H1 (cell line): ENCODE measurements around the gene E2F3. TPM values are rescaled to one million over a fixed set of nuclear protein-coding genes. Genes with fewer than 3 reads are reported as not detected.

Experiments
- CTCF ChIA-PET: fragments of 300-600 bp; sonication (Branson Sonifier 250); formaldehyde crosslinking; loops from one replicate; lab custom pipeline; 2021; ENCODE audit not compliant: partially characterized antibody; lab: Charles Lee
- POLR2A ChIA-PET: fragments of 300-600 bp; sonication (Branson Sonifier 250); formaldehyde crosslinking; loops from one replicate; lab custom pipeline; 2021; ENCODE audit warnings: inconsistent platforms; ENCODE audit not compliant: partially characterized antibody; lab: Charles Lee
- DNase-seq, 2 experiments: peaks; one replicate each; pipeline versions ENCODE4 v3.0.0 to v3.0.0-alpha.2; 2010 to 2022; ENCODE audit warnings: low spot score in 2 of 2, low read depth in 1 of 2, mixed read lengths in 1 of 2
- FAIRE-seq: peaks from 2 replicates; lab custom pipeline; 2011; peaks lifted over from hg19 to GRCh38; lab: Jason Lieb, UNC
- H2AFZ ChIP-seq: 2 replicates; pipeline ENCODE4 v1.8.1; 2012; ENCODE audit warnings: low read length, inconsistent platforms
- H2AK5ac ChIP-seq: 2 replicates; pipeline ENCODE4 v1.6.1; 2013; ENCODE audit warnings: low read depth, low read length
- H2BK120ac ChIP-seq: replicated peaks from 2 replicates; pipeline ENCODE3; 2013; ENCODE audit warnings: low read depth, low read length, inconsistent platforms
- H2BK12ac ChIP-seq: 2 replicates; pipeline ENCODE4 v1.6.1; 2013; ENCODE audit warnings: low read depth, low read length
- H2BK15ac ChIP-seq: 2 replicates; pipeline ENCODE4 v1.6.1; 2013; ENCODE audit warnings: low read length
- H2BK20ac ChIP-seq: 2 replicates; pipeline ENCODE4 v1.6.1; 2013; ENCODE audit warnings: low read length
- H2BK5ac ChIP-seq: 2 replicates; pipeline ENCODE4 v1.6.1; 2013; ENCODE audit warnings: low read depth, low read length
- H3K14ac ChIP-seq: 2 replicates; pipeline ENCODE4 v1.6.1; 2013; ENCODE audit warnings: inconsistent platforms; ENCODE audit not compliant: insufficient read length
- H3K18ac ChIP-seq: 2 replicates; pipeline ENCODE4 v1.6.1; 2013; ENCODE audit warnings: low read length; ENCODE audit errors: extremely low read depth
- H3K23ac ChIP-seq: 2 replicates; pipeline ENCODE4 v1.6.1; 2013; ENCODE audit warnings: inconsistent platforms; ENCODE audit not compliant: insufficient read length
- H3K23me2 ChIP-seq: 2 replicates; pipeline ENCODE4 v1.6.1; 2013; ENCODE audit warnings: low read depth, low read length
- H3K27ac ChIP-seq: 2 replicates; pipeline ENCODE4 v1.6.1; 2011; ENCODE audit warnings: low read depth, low read length, inconsistent platforms
- H3K27me3 ChIP-seq, 4 experiments: replicated peaks in 1 of 4; 1 replicate in 1 of 4; 2 replicates in 3 of 4; pipeline versions ENCODE4 v1.6.1 to v1.8.1; 2011 to 2013; ENCODE audit warnings: low read length in 3 of 4, mild to moderate bottlenecking in 3 of 4, inconsistent platforms in 2 of 4, mixed read lengths in 2 of 4, moderate library complexity in 1 of 4; ENCODE audit not compliant: control insufficient read depth in 3 of 4, insufficient read depth in 3 of 4; ENCODE audit errors: extremely low read depth in 1 of 4
- H3K36me3 ChIP-seq, 4 experiments: 2 replicates each; pipeline versions ENCODE4 v1.6.1 to v1.8.1; 2011 to 2013; ENCODE audit warnings: mild to moderate bottlenecking in 4 of 4, low read length in 3 of 4, moderate library complexity in 2 of 4, control low read depth in 1 of 4, inconsistent platforms in 1 of 4; ENCODE audit not compliant: insufficient read depth in 4 of 4, control insufficient read depth in 2 of 4
- H3K4ac ChIP-seq: replicated peaks from 2 replicates; pipeline ENCODE3; 2013; ENCODE audit warnings: low read length, low read depth, mixed read lengths, inconsistent platforms; ENCODE audit not compliant: insufficient read length
- H3K4me1 ChIP-seq, 4 experiments: replicated peaks in 1 of 4; 1 replicate in 1 of 4; 2 replicates in 3 of 4; pipeline versions ENCODE4 v1.6.1 to v1.8.1; 2011 to 2013; ENCODE audit warnings: low read length in 3 of 4, inconsistent platforms in 2 of 4, mixed read lengths in 1 of 4; ENCODE audit not compliant: insufficient read depth in 4 of 4, control insufficient read depth in 3 of 4
- H3K4me2 ChIP-seq, 2 experiments: 2 replicates each; pipeline versions ENCODE4 v1.6.1 to v1.8.1; 2011 to 2013; ENCODE audit warnings: low read depth in 2 of 2, low read length in 2 of 2, control low read depth in 1 of 2, inconsistent platforms in 1 of 2, mild to moderate bottlenecking in 1 of 2; ENCODE audit not compliant: insufficient read depth in 1 of 2
- H3K4me3 ChIP-seq, 4 experiments: fragments of 200-600, 300-600 bp in 1 of 4; sonication (generic), shearing (Covaris generic), sonication (Bioruptor Twin) in 1 of 4; 2 replicates each; pipeline versions ENCODE4 v1.5.1 to v1.8.1; 2011 to 2016; ENCODE audit warnings: low read length in 4 of 4, low read depth in 3 of 4, control low read depth in 2 of 4, inconsistent platforms in 2 of 4, mild to moderate bottlenecking in 2 of 4, mixed read lengths in 1 of 4, moderate library complexity in 1 of 4; ENCODE audit not compliant: insufficient read depth in 2 of 4; ENCODE audit errors: extremely low read depth in 1 of 4
- H3K56ac ChIP-seq: replicated peaks from 2 replicates; pipeline ENCODE3; 2013; ENCODE audit warnings: low read depth, mild to moderate bottlenecking, mixed read lengths, low read length, inconsistent platforms; ENCODE audit not compliant: insufficient read length
- H3K79me1 ChIP-seq: 2 replicates; pipeline ENCODE4 v1.6.1; 2013; ENCODE audit warnings: low read depth, low read length, control low read depth
- H3K79me2 ChIP-seq, 2 experiments: 2 replicates each; pipeline versions ENCODE4 v1.6.1 to v1.8.1; 2012 to 2013; ENCODE audit warnings: low read length in 2 of 2, mild to moderate bottlenecking in 2 of 2, inconsistent platforms in 1 of 2; ENCODE audit not compliant: insufficient read depth in 2 of 2, control insufficient read depth in 1 of 2
- H3K9ac ChIP-seq, 4 experiments: replicated peaks in 1 of 4; 1 replicate in 1 of 4; 2 replicates in 3 of 4; pipeline versions ENCODE4 v1.6.1 to v1.8.1; 2011 to 2013; ENCODE audit warnings: low read depth in 3 of 4, low read length in 3 of 4, control low read depth in 2 of 4, mild to moderate bottlenecking in 2 of 4, moderate library complexity in 2 of 4, inconsistent platforms in 1 of 4; ENCODE audit errors: extremely low read depth in 1 of 4
- H3K9me3 ChIP-seq, 2 experiments: 2 replicates each; pipeline versions ENCODE4 v1.6.1 to v1.8.1; 2012 to 2013; ENCODE audit warnings: mild to moderate bottlenecking in 2 of 2, moderate library complexity in 2 of 2, control low read depth in 1 of 2, inconsistent platforms in 1 of 2, low read depth in 1 of 2, low read length in 1 of 2, mixed read lengths in 1 of 2; ENCODE audit not compliant: insufficient read depth in 2 of 2
- H4K20me1 ChIP-seq, 2 experiments: replicated peaks in 1 of 2; 2 replicates each; pipeline versions ENCODE3 to v1.8.1; 2011 to 2013; ENCODE audit warnings: inconsistent platforms in 2 of 2, low read length in 2 of 2, mild to moderate bottlenecking in 1 of 2; ENCODE audit not compliant: insufficient read depth in 2 of 2, control insufficient read depth in 1 of 2
- H4K5ac ChIP-seq: 2 replicates; pipeline ENCODE4 v1.6.1; 2013; ENCODE audit warnings: low read length, low read depth, mixed read lengths, inconsistent platforms; ENCODE audit not compliant: insufficient read length
- H4K8ac ChIP-seq: 2 replicates; pipeline ENCODE4 v1.8.0; 2013; ENCODE audit warnings: mild to moderate bottlenecking, moderate library complexity, low read length, inconsistent platforms; ENCODE audit not compliant: insufficient read depth; ENCODE audit errors: extremely low read depth
- H4K91ac ChIP-seq: replicated peaks from 2 replicates; pipeline ENCODE3; 2013; ENCODE audit warnings: low read length, mixed read lengths, inconsistent platforms; ENCODE audit not compliant: insufficient read length
- CREB1 ChIP-seq: IDR thresholded peaks from 2 replicates; pipeline ENCODE4 v1.6.1; 2012; ENCODE audit warnings: inconsistent platforms
- EP300 ChIP-seq, 2 experiments: IDR thresholded peaks; 1 replicate in 1 of 2; 2 replicates in 1 of 2; pipeline ENCODE4 v1.6.1; 2011 to 2012; ENCODE audit warnings: low read depth in 2 of 2, low read length in 2 of 2, mild to moderate bottlenecking in 2 of 2, borderline replicate concordance in 1 of 2, inconsistent platforms in 1 of 2, moderate library complexity in 1 of 2
- HDAC2 ChIP-seq, 2 experiments: fragments of 300-600 bp in 1 of 2; sonication (generic) in 1 of 2; IDR thresholded peaks; 2 replicates each; pipeline ENCODE4 v1.6.1; 2011 to 2012; ENCODE audit warnings: low read depth in 2 of 2, low read length in 2 of 2, mild to moderate bottlenecking in 2 of 2, moderate library complexity in 2 of 2, borderline replicate concordance in 1 of 2, inconsistent platforms in 1 of 2
- HDAC6 ChIP-seq: IDR thresholded peaks from one replicate; pipeline ENCODE4 v1.7.1; 2012; ENCODE audit warnings: low read depth, mild to moderate bottlenecking, inconsistent platforms, low read length, moderate library complexity
- JUND ChIP-seq: IDR thresholded peaks from 2 replicates; pipeline ENCODE4 v1.6.1; 2011; ENCODE audit warnings: mild to moderate bottlenecking, improper control_type of control experiment, low read length
- KDM1A ChIP-seq: fragments of 200-600, 300-600 bp; sonication (generic); IDR thresholded peaks from 2 replicates; pipeline ENCODE4 v1.7.1; 2016; ENCODE audit warnings: mild to moderate bottlenecking, low read length, borderline replicate concordance
- KDM4A ChIP-seq: IDR thresholded peaks from one replicate; pipeline ENCODE4 v1.7.1; 2012; ENCODE audit warnings: low read depth, mild to moderate bottlenecking, moderate library complexity, low read length, inconsistent platforms; ENCODE audit not compliant: severe bottlenecking
- NANOG ChIP-seq: IDR thresholded peaks from 2 replicates; pipeline ENCODE4 v1.6.1; 2011; ENCODE audit warnings: low read length, low read depth, mild to moderate bottlenecking, inconsistent platforms; ENCODE audit not compliant: insufficient read depth, poor library complexity, severe bottlenecking
- NRF1 ChIP-seq: IDR thresholded peaks from 2 replicates; pipeline ENCODE4 v1.6.1; 2011; ENCODE audit warnings: mild to moderate bottlenecking, low read depth, low read length, improper control_type of control experiment
- POU5F1 ChIP-seq: IDR thresholded peaks from 2 replicates; pipeline ENCODE4 v1.6.1; 2011; ENCODE audit warnings: low read depth, mild to moderate bottlenecking, low read length, moderate library complexity
- RBBP5 ChIP-seq: IDR thresholded peaks from 2 replicates; pipeline ENCODE4 v1.7.1; 2012; ENCODE audit warnings: low read depth, mild to moderate bottlenecking, inconsistent platforms, low read length, moderate library complexity, borderline replicate concordance
- SIRT6 ChIP-seq: IDR thresholded peaks from one replicate; pipeline ENCODE4 v1.7.1; 2012; ENCODE audit warnings: low read length, inconsistent platforms
- TEAD4 ChIP-seq: IDR thresholded peaks from 2 replicates; pipeline ENCODE4 v1.6.1; 2012; ENCODE audit warnings: low read depth, low read length, inconsistent platforms, mixed read lengths
- WGBS, 2 experiments: shearing (Covaris generic) in 1 of 2; methylation state at CpG; one replicate each; pipeline versions ENCODE4 v1.1.6 to v1.1.7; 2013 to 2015; ENCODE audit warnings: low lambda C conversion rate in 2 of 2, mixed read lengths in 2 of 2, inconsistent platforms in 1 of 2, low coverage in 1 of 2, missing lambda C conversion rate in 1 of 2; ENCODE audit not compliant: insufficient replicate concordance in 2 of 2, insufficient coverage in 1 of 2, insufficient read length in 1 of 2; ENCODE audit errors: extremely low coverage in 1 of 2, missing lambda C conversion rate in 1 of 2; 5-methylcytosine and 5-hydroxymethylcytosine counted together
- polyA plus RNA-seq, 7 experiments: library from polyadenylated mRNA; depleted of rRNA in 3 of 7; stranded (reverse) in 5 of 7; unstranded in 2 of 7; fragments of >200 nt in 5 of 7; fragments of 200-250 nt in 2 of 7; gene quantifications; 1 replicate in 5 of 7; 2 replicates in 1 of 7; 4 replicates in 1 of 7; pipeline versions ENCODE4 v1.2.1 to v1.2.3, GENCODE V29; 2011 to 2013; ENCODE audit warnings: missing spikeins in 2 of 7, mixed read lengths in 2 of 7
- total RNA-seq: library from RNA; stranded (reverse); fragmentation: NEBNext Ultra II Directional; extraction: Animal tissue kit (Norgen Biotek cat#: 25700); gene quantifications from 2 replicates; pipeline ENCODE4 v1.2.1, GENCODE V29; 2021
- TF ChIP-seq, protein P1 (sequence below): IDR thresholded peaks from 2 replicates; pipeline ENCODE4 v1.6.1; 2012; ENCODE audit warnings: inconsistent platforms

Gene E2F3
- total and polyA plus RNA-seq, 2 of the 8 experiments (the other 6 are each of a cell fraction or from before 2014, with no cell fraction given) = 14.9 to 42.2 TPM

DNA sequence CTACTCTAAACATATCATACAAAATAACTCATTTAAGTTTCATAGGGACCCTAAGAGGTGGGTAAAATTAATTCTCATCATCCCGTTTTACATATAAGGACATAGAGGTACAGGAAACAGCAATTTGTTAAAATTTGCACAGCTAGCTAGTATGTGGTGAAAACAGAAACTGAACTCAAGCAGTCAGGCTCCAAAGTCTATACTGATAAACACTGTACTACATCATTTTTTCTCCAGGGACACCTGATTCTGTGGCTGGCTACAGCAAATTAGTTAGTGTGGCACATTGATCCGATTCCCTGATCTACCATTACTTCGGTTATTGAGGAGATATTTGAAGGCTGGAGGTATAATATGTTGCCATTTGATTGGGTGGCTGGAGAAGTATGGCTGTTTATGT lies 36.2 kb upstream of the E2F3 start:
- H3K79me2 ChIP-seq = no peaks in the 10 kb centered on the region
- H2BK120ac ChIP-seq = no peak overlapping the region
- H2BK12ac ChIP-seq = no peak overlapping the region
- H3K4me1 ChIP-seq = no peaks in the 10 kb centered on the region
- H3K36me3 ChIP-seq = no peaks in the 10 kb centered on the region
- CTCF ChIA-PET = interaction anchor here (2.0 kb wide), 1 partner anchor 11 kb away, joined by 5 read pairs; no protein-coding TSS in a partner anchor
- FAIRE-seq (no peak), DNase-seq (no peak)
- no peak overlapping the region for H4K5ac ChIP-seq
- H3K14ac ChIP-seq = no peak overlapping the region
- H3K4me2 ChIP-seq = no peak overlapping the region
- no peak overlapping the region for H2BK5ac ChIP-seq
- no peaks in the 10 kb centered on the region for H3K23me2 ChIP-seq
- no peaks in the 10 kb centered on the region for H3K79me1 ChIP-seq
- no peak overlapping the region for H4K91ac ChIP-seq
- H3K27ac ChIP-seq = no peak overlapping the region
- 89% methylated on average over 3 of the region's 3 CpGs; no CpG with 5 or more reads in 1 of the 2 experiments for WGBS, 2 experiments
- no peak for TF ChIP-seq RBBP5
- TF ChIP-seq KDM1A = no peak
- TF ChIP-seq, protein P1, sequence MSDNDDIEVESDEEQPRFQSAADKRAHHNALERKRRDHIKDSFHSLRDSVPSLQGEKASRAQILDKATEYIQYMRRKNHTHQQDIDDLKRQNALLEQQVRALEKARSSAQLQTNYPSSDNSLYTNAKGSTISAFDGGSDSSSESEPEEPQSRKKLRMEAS = no peak
- no peak for TF ChIP-seq JUND
- no peak for TF ChIP-seq NANOG
- TF ChIP-seq POU5F1 = no peak
- no peak for TF ChIP-seq CREB1
- TF ChIP-seq SIRT6 = no peak
- no peak for TF ChIP-seq TEAD4
- no peak for TF ChIP-seq KDM4A
- no peak for TF ChIP-seq HDAC2 (IDR thresholded peaks at IDR 0.05; ENCODE audit: borderline replicate concordance in 1 of 2, low read depth in 2 of 2, low read length in 2 of 2)
- no peak for TF ChIP-seq EP300 (IDR thresholded peaks at IDR 0.05; ENCODE audit: borderline replicate concordance in 1 of 2, low read depth in 2 of 2, low read length in 2 of 2)
- no peak for TF ChIP-seq HDAC6
- TF ChIP-seq NRF1 = no peak
- H2BK15ac ChIP-seq = no peak overlapping the region
- H3K23ac ChIP-seq = no peak overlapping the region
- H3K4ac ChIP-seq = no peak overlapping the region
- no peaks in the 10 kb centered on the region for H3K9me3 ChIP-seq
- no peak overlapping the region for H3K56ac ChIP-seq
- no peak overlapping the region for H4K8ac ChIP-seq
- no peak overlapping the region for H3K4me3 ChIP-seq
- H2AFZ ChIP-seq = no peak overlapping the region
- no peak overlapping the region for H2AK5ac ChIP-seq
- no peaks in the 10 kb centered on the region for H4K20me1 ChIP-seq
- POLR2A ChIA-PET = no interaction called here
- H3K9ac ChIP-seq = no peak overlapping the region
- no peak overlapping the region for H3K18ac ChIP-seq
- H2BK20ac ChIP-seq = no peak overlapping the region
- no peaks in the 10 kb centered on the region; a peak in 1 of 7 replicates for H3K27me3 ChIP-seq
